ENCODE data around the gene PRR14L. TPM values are rescaled to one million over a fixed set of nuclear protein-coding genes. Genes with fewer than 3 reads are reported as not detected.

The PRR14L gene
- total and polyA plus RNA-seq, 2 donors (not counting 3 experiments of a cell fraction or from before 2014, with no cell fraction given): 13.1 to 53.8 TPM

- peak overlapping the region; percentile 40 for H2AFZ ChIP-seq (ENCODE audit: low read depth, low read length)
- no peaks in the 10 kb centered on the region for H3K27me3 ChIP-seq (ENCODE audit: control insufficient read depth in 2 of 2, insufficient read depth in 2 of 2, low read length in 2 of 2)
- H3K4me2 ChIP-seq (ENCODE audit: insufficient read depth, low read length): peak overlapping the region; percentile 59
- H3K4me1 ChIP-seq (ENCODE audit: control insufficient read depth, extremely low read depth, insufficient read depth, low read length): peaks cover 39% of the 10 kb centered on the region
- H3K4me3 ChIP-seq (replicated peaks in 1 of 3; ENCODE audit: insufficient read depth in 1 of 3, low read depth in 1 of 3, low read length in 3 of 3): no peak overlapping the region
- H3K9me1 ChIP-seq (replicated peaks; ENCODE audit: control insufficient read depth, extremely low read depth, insufficient read depth, low read length): no peaks in the 10 kb centered on the region
- ChIA-PET POLR2A (no interaction called here), CTCF (no interaction called here)
- DNase-seq (ENCODE audit: low read depth, low spot score) (no peak), FAIRE-seq (no peak)
- no peak for TF ChIP-seq FOS (IDR thresholded peaks at IDR 0.05; ENCODE audit: borderline replicate concordance, insufficient read depth, low read length)
- no peak for TF ChIP-seq MYC (IDR thresholded peaks at IDR 0.05; ENCODE audit: low read depth, low read length)
- no peak for TF ChIP-seq POLR2AphosphoS5 (IDR thresholded peaks at IDR 0.05; ENCODE audit: insufficient read depth, low read depth, low read length)
- TF ChIP-seq EZH2 (IDR thresholded peaks at IDR 0.05; ENCODE audit: borderline replicate concordance, low read depth, low read length, severe bottlenecking): no peak
- no peak for TF ChIP-seq CTCF (IDR thresholded peaks at IDR 0.05; ENCODE audit: extremely low read depth in 1 of 2, insufficient read depth in 1 of 2, low read depth in 1 of 2, low read length in 2 of 2)
- TF ChIP-seq POLR2A (IDR thresholded peaks at IDR 0.05; ENCODE audit: low read depth, low read length): no peak
- no peak for TF ChIP-seq MAX (IDR thresholded peaks at IDR 0.05; ENCODE audit: insufficient read depth, insufficient read length)
- no peak for TF ChIP-seq GATA2 (IDR thresholded peaks at IDR 0.05; ENCODE audit: insufficient read depth, insufficient read length, low read depth, low read length)
- no peak for TF ChIP-seq JUN (IDR thresholded peaks at IDR 0.05; ENCODE audit: borderline replicate concordance, insufficient read depth, insufficient read length, low read depth)
- H3K79me2 ChIP-seq (ENCODE audit: control insufficient read depth, insufficient read depth, low read length): peaks cover 35% of the 10 kb centered on the region
- intact Hi-C loops (cut with micrococcal nuclease): loop anchor here (2.0 to 5.0 kb wide), 3 partner anchors 75 to 255 kb away; partner anchors contain the start of gene SFI1
- H4K20me1 ChIP-seq (replicated peaks; ENCODE audit: control insufficient read depth, extremely low read depth, insufficient read depth, low read length): no peaks in the 10 kb centered on the region
- no peaks in the 10 kb centered on the region for H3K9me3 ChIP-seq (replicated peaks; ENCODE audit: control insufficient read depth, insufficient read depth, low read length)
- dilution Hi-C loops (cut with MboI; ENCODE audit: extremely low pct_ligation_motif_present, low sequenced_read_pairs): loop anchor here (10.0 kb wide), 1 partner anchor 203 kb away; no protein-coding TSS in a partner anchor
- peak overlapping the region; percentile 87 for H3K27ac ChIP-seq (ENCODE audit: insufficient read depth, low read depth, low read length)
- peak overlapping the region; percentile 91 for H3K9ac ChIP-seq (replicated peaks; ENCODE audit: extremely low read depth, insufficient read depth, low read length)
- no TSS peak for BruUV-seq (replicated peaks)
- H3K36me3 ChIP-seq (ENCODE audit: control insufficient read depth in 2 of 2, extremely low read depth in 1 of 2, insufficient read depth in 2 of 2, low read length in 2 of 2): no peaks in the 10 kb centered on the region
Measured at GRCh38 chr22:31752096-31752847, 2.3 kb upstream of the PRR14L start.

Measured in endothelial cell of umbilical vein (primary cell).